Stimulated activated CD8-positive, alpha-beta memory T cell treated with anti-CD3 and anti-CD28 coated beads, Interleukin-15, amount 100 ng/mL, for 1 hour (primary cell): ENCODE data around the gene MAP7.
"Not testable (repeated sequence)": the region's sequence is repeated elsewhere in the genome, so short reads cannot be mapped to it uniquely, and the experiment has no call there.

Experiments used
- DNase-seq: peaks from one replicate; pipeline ENCODE4 v3.0.0-alpha.2; 2020; ENCODE audit warnings: low read depth

Gene MAP7

GRCh38 chr6:136382676-136383252 is 167.5 kb downstream of the MAP7 start:
- no peak for DNase-seq

GRCh38 chr6:136378888-136379287 is 171.3 kb downstream of the MAP7 start:
- DNase-seq = no peak

GRCh38 chr6:136375836-136376235 is 174.4 kb downstream of the MAP7 start:
- not testable (repeated sequence) for DNase-seq

GRCh38 chr6:136371959-136372358 is 178.3 kb downstream of the MAP7 start:
- DNase-seq = no peak

GRCh38 chr6:136370988-136371728 is 179.1 kb downstream of the MAP7 start:
- DNase-seq = no peak

GRCh38 chr6:136365776-136366354 is 184.4 kb downstream of the MAP7 start:
- DNase-seq = no peak

- DNase-seq = no peak
Measured at GRCh38 chr6:136362421-136363356, 187.5 kb downstream of the MAP7 start.

- DNase-seq = no peak
Measured at GRCh38 chr6:136361787-136362186, 188.4 kb downstream of the MAP7 start.

GRCh38 chr6:136360783-136361182 is 189.4 kb downstream of the MAP7 start:
- DNase-seq = no peak

GRCh38 chr6:136359851-136360250 is 190.4 kb downstream of the MAP7 start:
- DNase-seq = no peak

- DNase-seq = no peak
Measured at GRCh38 chr6:136351518-136352110, 198.6 kb downstream of the MAP7 start.

- DNase-seq = no peak
Measured at GRCh38 chr6:136350914-136351313, 199.3 kb downstream of the MAP7 start.

GRCh38 chr6:136347847-136348246 is 202.4 kb downstream of the MAP7 start:
- DNase-seq = no peak

- DNase-seq = no peak
Measured at GRCh38 chr6:136345145-136345544, 205.1 kb downstream of the MAP7 start.

GRCh38 chr6:136344420-136344819 is 205.8 kb downstream of the MAP7 start:
- DNase-seq = no peak

- no peak for DNase-seq
Measured at GRCh38 chr6:136343700-136344099, 206.5 kb downstream of the MAP7 start.

- DNase-seq = no peak
Measured at GRCh38 chr6:136343275-136343674, 206.9 kb downstream of the MAP7 start.

- DNase-seq = no peak
Measured at GRCh38 chr6:136341967-136342366, 208.3 kb downstream of the MAP7 start.

- no peak for DNase-seq
Measured at GRCh38 chr6:136341367-136341766, 208.9 kb downstream of the MAP7 start.

GRCh38 chr6:136338486-136338885 is 211.7 kb downstream of the MAP7 start:
- DNase-seq = no peak

- no peak for DNase-seq
Measured at GRCh38 chr6:136337606-136338005, 212.6 kb downstream of the MAP7 start.

- DNase-seq = no peak
Measured at GRCh38 chr6:136337121-136337520, 213.1 kb downstream of the MAP7 start.
